GM21447 (cell line): ENCODE data around the gene ERMAP.
"Not testable (repeated sequence)": the region's sequence is repeated elsewhere in the genome, so short reads cannot be mapped to it uniquely, and the experiment has no call there.

ENCODE experiments used
- ATAC-seq: cut with Tn5 transposase; IDR thresholded peaks from one replicate; pipeline ENCODE4 v1.9.1; 2021; ENCODE audit not compliant: unreplicated experiment

Gene ERMAP

GRCh38 chr1:42807056-42807668 is 9.8 kb upstream of the ERMAP start:
- no peak for ATAC-seq

GRCh38 chr1:42814815-42815214 is 2.1 kb upstream of the ERMAP start:
- not testable (repeated sequence) for ATAC-seq

GRCh38 chr1:42815941-42816584 is 859 bp upstream of the ERMAP start:
- peak; percentile 11 for ATAC-seq

- no peak for ATAC-seq
These were observed 482 bp downstream of the ERMAP start for GRCh38 chr1:42817440-42817767.

GRCh38 chr1:42817976-42818375 is 1.1 kb downstream of the ERMAP start:
- ATAC-seq = no peak

- no peak for ATAC-seq
These were observed 3.9 kb downstream of the ERMAP start for GRCh38 chr1:42820813-42821212.

- no peak for ATAC-seq
These were observed 4.8 kb downstream of the ERMAP start for GRCh38 chr1:42821690-42822089.

GRCh38 chr1:42822800-42823392 is 6.0 kb downstream of the ERMAP start:
- ATAC-seq = no peak

- no peak for ATAC-seq
These were observed 7.6 kb downstream of the ERMAP start for GRCh38 chr1:42824481-42825035.

GRCh38 chr1:42825036-42825851 is 8.3 kb downstream of the ERMAP start:
- no peak for ATAC-seq

- ATAC-seq = no peak
These were observed 13.7 kb downstream of the ERMAP start for GRCh38 chr1:42830631-42831030.

- no peak for ATAC-seq
These were observed 14.4 kb downstream of the ERMAP start for GRCh38 chr1:42831273-42831672.

- ATAC-seq = no peak
These were observed 15.8 kb downstream of the ERMAP start for GRCh38 chr1:42832641-42833240.

GRCh38 chr1:42833981-42834380 is 17.1 kb downstream of the ERMAP start:
- no peak for ATAC-seq

- no peak for ATAC-seq
These were observed 17.9 kb downstream of the ERMAP start for GRCh38 chr1:42834803-42835202.

- ATAC-seq = no peak
These were observed 18.5 kb downstream of the ERMAP start for GRCh38 chr1:42835422-42835821.

GRCh38 chr1:42837709-42838108 is 20.8 kb downstream of the ERMAP start:
- ATAC-seq = no peak

- no peak for ATAC-seq
These were observed 21.7 kb downstream of the ERMAP start for GRCh38 chr1:42838482-42839190.

GRCh38 chr1:42841010-42841409 is 24.1 kb downstream of the ERMAP start:
- ATAC-seq = no peak

- ATAC-seq = no peak
These were observed 24.7 kb downstream of the ERMAP start for GRCh38 chr1:42841440-42842147.
